Nephron (organoid): ENCODE results near the gene NPBWR2.

Source experiments
- H3K27ac Mint-ChIP-seq, 3 experiments: 2 replicates each; pipeline ENCODE4 v1.8.0; 2020; ENCODE audit warnings: mixed read lengths in 3 of 3, mild to moderate bottlenecking in 2 of 3, moderate library complexity in 1 of 3
- H3K27me3 Mint-ChIP-seq: 2 replicates; pipeline ENCODE4 v1.8.0; 2021; ENCODE audit warnings: low read depth, mild to moderate bottlenecking, moderate library complexity, mixed read lengths
- H3K36me3 Mint-ChIP-seq: 2 replicates; pipeline ENCODE4 v1.8.0; 2020; ENCODE audit warnings: low read depth, mixed read lengths
- H3K4me1 Mint-ChIP-seq: 2 replicates; pipeline ENCODE4 v1.8.0; 2020; ENCODE audit warnings: mixed read lengths
- H3K4me3 Mint-ChIP-seq, 3 experiments: 2 replicates each; pipeline ENCODE4 v1.8.0; 2020; ENCODE audit warnings: mild to moderate bottlenecking in 3 of 3, mixed read lengths in 3 of 3, moderate library complexity in 2 of 3
- H3K9me3 Mint-ChIP-seq: 2 replicates; pipeline ENCODE4 v1.8.0; 2020; ENCODE audit warnings: mixed read lengths
- TF ChIP-seq, protein P1 (sequence below), 3 experiments: fragments of 200-600 bp; sonication (generic); IDR thresholded peaks; one replicate each; pipeline ENCODE4 v1.5.0; 2021; ENCODE audit warnings: antibody characterized with exemption in 3 of 3; ENCODE audit not compliant: unreplicated experiment in 3 of 3

Gene NPBWR2

DNA sequence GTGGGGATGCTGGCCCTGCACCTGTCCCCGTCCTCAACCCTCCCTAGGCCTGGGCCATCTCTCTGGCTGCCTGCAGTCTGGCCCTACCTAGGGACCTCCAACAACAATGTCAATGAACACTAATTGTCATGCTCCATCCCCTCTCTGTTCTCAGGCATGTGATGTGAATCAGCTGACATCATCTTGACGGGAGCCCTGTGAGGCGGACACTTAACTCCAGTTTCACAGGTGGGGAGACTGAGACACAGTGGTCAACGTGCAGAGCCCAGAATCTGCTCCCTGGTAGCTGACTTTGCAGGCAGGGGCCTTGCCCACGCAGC, 45.1 kb downstream of the NPBWR2 start:
- H3K27ac Mint-ChIP-seq = peak overlapping the region; percentile 27 to 77 (median 62)
- TF ChIP-seq, protein P1, sequence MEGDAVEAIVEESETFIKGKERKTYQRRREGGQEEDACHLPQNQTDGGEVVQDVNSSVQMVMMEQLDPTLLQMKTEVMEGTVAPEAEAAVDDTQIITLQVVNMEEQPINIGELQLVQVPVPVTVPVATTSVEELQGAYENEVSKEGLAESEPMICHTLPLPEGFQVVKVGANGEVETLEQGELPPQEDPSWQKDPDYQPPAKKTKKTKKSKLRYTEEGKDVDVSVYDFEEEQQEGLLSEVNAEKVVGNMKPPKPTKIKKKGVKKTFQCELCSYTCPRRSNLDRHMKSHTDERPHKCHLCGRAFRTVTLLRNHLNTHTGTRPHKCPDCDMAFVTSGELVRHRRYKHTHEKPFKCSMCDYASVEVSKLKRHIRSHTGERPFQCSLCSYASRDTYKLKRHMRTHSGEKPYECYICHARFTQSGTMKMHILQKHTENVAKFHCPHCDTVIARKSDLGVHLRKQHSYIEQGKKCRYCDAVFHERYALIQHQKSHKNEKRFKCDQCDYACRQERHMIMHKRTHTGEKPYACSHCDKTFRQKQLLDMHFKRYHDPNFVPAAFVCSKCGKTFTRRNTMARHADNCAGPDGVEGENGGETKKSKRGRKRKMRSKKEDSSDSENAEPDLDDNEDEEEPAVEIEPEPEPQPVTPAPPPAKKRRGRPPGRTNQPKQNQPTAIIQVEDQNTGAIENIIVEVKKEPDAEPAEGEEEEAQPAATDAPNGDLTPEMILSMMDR (IDR thresholded peaks at IDR 0.05; ENCODE audit: unreplicated experiment in 3 of 3) = no peak
- peaks cover 6% of the 10 kb centered on the region for H3K27me3 Mint-ChIP-seq
- peak overlapping the region; percentile 78 to 94 (median 93) for H3K4me3 Mint-ChIP-seq
- no peaks in the 10 kb centered on the region for H3K36me3 Mint-ChIP-seq
- H3K4me1 Mint-ChIP-seq = peaks cover 6% of the 10 kb centered on the region
- no peaks in the 10 kb centered on the region for H3K9me3 Mint-ChIP-seq

DNA sequence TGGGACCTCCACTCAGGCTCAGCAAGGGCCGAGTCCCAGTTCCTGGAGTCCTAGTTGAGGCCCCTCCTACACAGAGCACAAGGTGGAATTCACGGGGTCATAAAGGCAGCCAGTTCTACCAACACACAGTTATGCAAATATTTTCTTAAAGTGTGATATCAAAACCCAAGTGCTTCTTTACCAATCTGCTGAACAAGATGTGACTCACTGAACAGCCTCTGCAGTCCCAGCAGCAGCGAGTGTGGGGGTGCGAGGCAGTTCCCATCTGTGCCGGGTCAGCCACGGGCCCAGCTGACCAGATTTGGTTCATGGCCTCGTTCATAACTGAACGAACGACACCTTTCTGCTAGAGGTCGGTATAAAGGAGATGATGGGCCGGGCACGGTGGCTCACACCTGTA, 48.8 kb downstream of the NPBWR2 start:
- H3K9me3 Mint-ChIP-seq = no peaks in the 10 kb centered on the region
- no peak overlapping the region for H3K4me3 Mint-ChIP-seq
- H3K27me3 Mint-ChIP-seq = peaks cover 8% of the 10 kb centered on the region
- H3K36me3 Mint-ChIP-seq = no peaks in the 10 kb centered on the region
- peaks cover 7% of the 10 kb centered on the region for H3K4me1 Mint-ChIP-seq
- TF ChIP-seq, protein P1 (IDR thresholded peaks at IDR 0.05; ENCODE audit: unreplicated experiment in 3 of 3) = no peak
- H3K27ac Mint-ChIP-seq = peak overlapping the region in 1 of 3 experiments; percentile 41

DNA sequence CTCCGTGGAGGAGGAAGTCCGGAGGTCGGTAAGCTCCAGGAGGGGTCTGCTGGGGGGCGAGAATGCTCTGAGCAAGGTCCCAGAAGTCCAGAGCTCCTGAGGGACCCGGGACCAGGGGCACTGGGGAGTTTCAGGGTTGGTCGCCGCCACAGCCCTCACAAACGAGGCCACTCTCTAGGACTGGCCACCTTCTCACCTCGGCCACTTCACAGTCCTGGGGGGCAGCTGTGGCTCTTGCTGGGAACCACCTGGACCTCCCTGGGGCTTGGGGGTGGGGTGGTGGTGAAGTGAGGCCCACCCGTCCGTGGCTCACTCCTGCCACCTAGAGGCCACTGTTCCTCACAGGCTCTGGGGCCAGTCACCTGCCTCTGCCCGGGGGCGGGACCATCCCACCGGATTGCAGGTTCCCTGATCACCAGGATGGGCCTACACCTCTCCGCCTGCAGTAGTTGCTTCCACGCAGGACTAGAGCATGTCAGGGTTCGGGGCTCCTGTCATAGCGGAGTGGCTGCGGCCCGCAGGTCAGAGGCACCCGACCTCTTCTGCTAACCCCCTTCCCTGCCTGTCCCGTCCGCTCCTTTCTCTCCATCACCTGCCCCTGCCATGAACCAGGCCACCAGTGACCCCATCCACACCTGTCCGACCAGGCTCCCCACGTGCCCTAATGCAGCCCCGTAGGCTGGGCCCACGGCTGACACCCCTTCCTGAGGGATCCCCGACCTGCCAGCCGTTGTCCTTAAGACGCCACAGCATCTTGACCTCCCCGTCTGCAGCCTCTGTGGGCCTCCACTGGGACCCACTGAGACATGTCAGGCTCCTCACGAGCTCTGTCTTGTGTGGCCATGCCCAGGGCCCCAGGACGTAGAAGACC, 49.5 kb downstream of the NPBWR2 start:
- TF ChIP-seq, protein P1 (IDR thresholded peaks at IDR 0.05; ENCODE audit: unreplicated experiment in 3 of 3) = peak; percentile 76 to 86 (median 82)
- peaks cover 11% of the 10 kb centered on the region for H3K4me1 Mint-ChIP-seq
- no peaks in the 10 kb centered on the region for H3K36me3 Mint-ChIP-seq
- no peaks in the 10 kb centered on the region for H3K9me3 Mint-ChIP-seq
- peaks cover 10% of the 10 kb centered on the region for H3K27me3 Mint-ChIP-seq
- no peak overlapping the region for H3K4me3 Mint-ChIP-seq
- H3K27ac Mint-ChIP-seq = peak overlapping the region in 1 of 3 experiments; percentile 41

DNA sequence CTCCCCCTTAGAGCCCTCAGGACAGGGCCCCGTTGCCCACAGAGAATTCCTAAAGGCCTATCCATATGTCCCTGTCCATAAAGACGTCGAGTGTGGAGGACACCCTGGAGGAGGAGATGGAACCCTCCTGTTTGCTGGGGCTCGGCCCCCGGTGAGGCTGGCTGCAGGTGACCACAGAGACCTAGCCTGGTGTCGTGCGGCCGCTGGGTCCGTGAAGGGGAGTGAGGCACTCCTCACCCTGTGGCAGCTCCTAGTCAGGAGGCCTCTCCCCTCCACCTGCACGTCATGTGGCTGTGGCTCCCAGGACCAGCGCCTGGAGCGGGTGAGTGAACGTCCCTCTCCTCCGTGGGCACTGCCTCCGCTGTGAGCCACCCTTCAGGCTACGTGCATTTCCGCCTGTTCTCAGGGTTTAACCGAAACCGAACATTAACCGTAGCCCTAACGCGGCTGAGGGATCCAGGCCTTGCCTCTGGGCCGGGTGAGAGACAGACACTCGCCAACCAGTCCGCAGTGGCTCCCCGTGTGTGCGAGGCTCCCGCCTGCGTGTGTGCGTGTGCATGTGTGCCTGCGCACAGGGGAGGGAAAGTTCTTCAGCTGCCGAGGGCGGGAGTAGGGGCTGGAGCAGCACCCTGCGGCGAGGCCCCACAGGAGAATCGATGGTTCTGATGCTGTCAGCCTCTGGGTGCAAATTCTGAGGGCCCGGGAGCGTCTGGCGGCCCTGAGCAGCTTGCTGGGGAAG, 50.3 kb downstream of the NPBWR2 start:
- Mint-ChIP-seq H3K36me3 (no peaks in the 10 kb centered on the region), H3K9me3 (no peaks in the 10 kb centered on the region), H3K4me3 (no peak overlapping the region), H3K27ac (no peak overlapping the region), H3K4me1 (peaks cover 11% of the 10 kb centered on the region), H3K27me3 (peaks cover 12% of the 10 kb centered on the region)
- TF ChIP-seq, protein P1 (IDR thresholded peaks at IDR 0.05; ENCODE audit: unreplicated experiment in 3 of 3) = no peak

DNA sequence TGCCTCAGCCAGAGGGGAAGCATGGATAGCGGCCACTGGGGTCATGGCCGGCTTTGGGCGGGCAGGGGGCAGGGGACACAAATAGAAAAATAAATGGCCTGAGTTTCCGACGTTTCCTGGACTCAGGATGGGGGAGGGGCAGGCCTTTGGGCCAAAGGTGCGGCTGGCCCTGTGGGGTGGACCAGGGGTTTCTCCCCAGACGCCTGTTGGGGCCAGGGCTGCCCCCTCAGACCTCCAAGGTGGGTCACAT, 50.8 kb downstream of the NPBWR2 start:
- Mint-ChIP-seq H3K4me1 (peaks cover 11% of the 10 kb centered on the region), H3K27ac (no peak overlapping the region), H3K27me3 (peaks cover 17% of the 10 kb centered on the region)

More for the DNA sequence above, 50.8 kb downstream of the NPBWR2 start:
- no peaks in the 10 kb centered on the region for H3K9me3 Mint-ChIP-seq
- TF ChIP-seq, protein P1 (IDR thresholded peaks at IDR 0.05; ENCODE audit: unreplicated experiment in 3 of 3) = no peak
- no peaks in the 10 kb centered on the region for H3K36me3 Mint-ChIP-seq
- H3K4me3 Mint-ChIP-seq = no peak overlapping the region
